ENCODE measurements around the gene REEP6.
"Not testable (repeated sequence)": the region's sequence is repeated elsewhere in the genome, so short reads cannot be mapped to it uniquely, and the experiment has no call there.

Gene REEP6

GRCh38 chr19:1526066-1526778 lies 35.2 kb downstream of the REEP6 start:
- DNase-seq: no peak

GRCh38 chr19:1526979-1527649 lies 36.1 kb downstream of the REEP6 start:
- DNase-seq: no peak

- DNase-seq: no peak
These were observed 36.8 kb downstream of the REEP6 start for GRCh38 chr19:1527650-1528309.

GRCh38 chr19:1528596-1529429 lies 37.8 kb downstream of the REEP6 start:
- DNase-seq: no peak

GRCh38 chr19:1529430-1529816 lies 38.4 kb downstream of the REEP6 start:
- no peak for DNase-seq

GRCh38 chr19:1530856-1531255 lies 39.9 kb downstream of the REEP6 start:
- DNase-seq: not testable (repeated sequence)

GRCh38 chr19:1531587-1531986 lies 40.6 kb downstream of the REEP6 start:
- no peak for DNase-seq

GRCh38 chr19:1532003-1532402 lies 41.0 kb downstream of the REEP6 start:
- no peak for DNase-seq

GRCh38 chr19:1533510-1534150 lies 42.6 kb downstream of the REEP6 start:
- no peak for DNase-seq

GRCh38 chr19:1534972-1535371 lies 44.0 kb downstream of the REEP6 start:
- no peak for DNase-seq

GRCh38 chr19:1535699-1536098 lies 44.7 kb downstream of the REEP6 start:
- DNase-seq: not testable (repeated sequence)

GRCh38 chr19:1538978-1539377 lies 48.0 kb downstream of the REEP6 start:
- no peak for DNase-seq

GRCh38 chr19:1539749-1540148 lies 48.8 kb downstream of the REEP6 start:
- not testable (repeated sequence) for DNase-seq

GRCh38 chr19:1540365-1540925 lies 49.5 kb downstream of the REEP6 start:
- no peak for DNase-seq

Measured in activated CD4-positive, alpha-beta T cell treated with anti-CD3 and anti-CD28 coated beads, Interleukin-2, Interleukin-6, amounts not matched to agents 100 ng/mL and 50 ng/mL, durations not matched to agents 16 hours and 8 hours (primary cell).